ENCODE measurements around the gene CDH13. TPM values are rescaled to one million over a fixed set of nuclear protein-coding genes. Genes with fewer than 3 reads are reported as not detected.

The CDH13 gene
- total and polyA plus RNA-seq, 2 experiments from 2014 or later, result 1.6 to 4.4 TPM

DNA sequence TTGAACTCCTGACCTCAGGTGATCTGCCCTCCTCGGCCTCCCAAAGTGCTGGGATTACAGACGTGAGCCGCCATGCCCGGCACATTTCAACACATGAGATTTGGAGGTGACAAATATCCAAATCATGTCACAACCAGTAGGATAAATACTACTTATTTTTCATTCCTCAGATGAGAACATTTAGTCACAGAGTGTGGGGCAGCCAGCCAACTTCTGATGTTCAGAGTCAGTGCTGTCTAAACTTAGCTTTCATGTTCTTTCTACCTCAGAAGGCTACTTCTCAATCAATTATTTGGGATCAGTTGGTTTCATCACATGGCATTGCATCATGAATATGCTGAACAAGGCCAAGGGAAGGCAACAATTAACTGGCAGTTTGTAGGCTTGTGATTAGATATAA is 134.5 kb downstream of the CDH13 start:
- no peak for DNase-seq (ENCODE audit: low spot score)
- no peak overlapping the region for H3K27ac Mint-ChIP-seq

More for the DNA sequence above, 134.5 kb downstream of the CDH13 start:
- no peaks in the 10 kb centered on the region for H3F3A ChIP-seq (replicated peaks; ENCODE audit: low read depth)
- no peak for ATAC-seq
- Mint-ChIP-seq H3K36me3 (ENCODE audit: low read depth) (no peaks in the 10 kb centered on the region; the same call in 2 of the 3 replicates), H3K4me1 (peaks cover 16% of the 10 kb centered on the region), H3K27me3 (ENCODE audit: insufficient read depth, low read depth, poor library complexity) (peaks cover 3% of the 10 kb centered on the region), H3K9me3 (no peaks in the 10 kb centered on the region; the same call in 2 of the 3 replicates), H3K4me3 (no peak overlapping the region)
- H3K4me1 ChIP-seq (ENCODE audit: insufficient read depth), result peaks cover 10% of the 10 kb centered on the region
- no peaks in the 10 kb centered on the region for H3K27me3 ChIP-seq (ENCODE audit: insufficient read depth)
- H3K4me2 ChIP-seq, result no peak overlapping the region
- H3K36me3 ChIP-seq (ENCODE audit: insufficient read depth), result no peaks in the 10 kb centered on the region
- H3K79me2 ChIP-seq (replicated peaks; ENCODE audit: insufficient read depth), result no peaks in the 10 kb centered on the region
- TF ChIP-seq JUNB (IDR thresholded peaks at IDR 0.05; ENCODE audit: unreplicated experiment) (no peak), CREB1 (CRISPR knock-in tag; IDR thresholded peaks at IDR 0.05; ENCODE audit: low read depth) (no peak), NANOG (IDR thresholded peaks at IDR 0.05; ENCODE audit: borderline replicate concordance) (no peak), POLR2AphosphoS5 (IDR thresholded peaks at IDR 0.05; ENCODE audit: low read depth) (no peak), EZH2phosphoT487 (IDR thresholded peaks at IDR 0.05; ENCODE audit: unreplicated experiment) (no peak), EZH2 (IDR thresholded peaks at IDR 0.05; ENCODE audit: low read depth, unreplicated experiment) (no peak), STAT1 (IDR thresholded peaks at IDR 0.05; ENCODE audit: unreplicated experiment) (no peak), ZNF331 (CRISPR knock-in tag; IDR thresholded peaks at IDR 0.05; ENCODE audit: low read depth) (no peak), ZNF114 (CRISPR knock-in tag; IDR thresholded peaks at IDR 0.05) (no peak)
- TF ChIP-seq, protein P1, sequence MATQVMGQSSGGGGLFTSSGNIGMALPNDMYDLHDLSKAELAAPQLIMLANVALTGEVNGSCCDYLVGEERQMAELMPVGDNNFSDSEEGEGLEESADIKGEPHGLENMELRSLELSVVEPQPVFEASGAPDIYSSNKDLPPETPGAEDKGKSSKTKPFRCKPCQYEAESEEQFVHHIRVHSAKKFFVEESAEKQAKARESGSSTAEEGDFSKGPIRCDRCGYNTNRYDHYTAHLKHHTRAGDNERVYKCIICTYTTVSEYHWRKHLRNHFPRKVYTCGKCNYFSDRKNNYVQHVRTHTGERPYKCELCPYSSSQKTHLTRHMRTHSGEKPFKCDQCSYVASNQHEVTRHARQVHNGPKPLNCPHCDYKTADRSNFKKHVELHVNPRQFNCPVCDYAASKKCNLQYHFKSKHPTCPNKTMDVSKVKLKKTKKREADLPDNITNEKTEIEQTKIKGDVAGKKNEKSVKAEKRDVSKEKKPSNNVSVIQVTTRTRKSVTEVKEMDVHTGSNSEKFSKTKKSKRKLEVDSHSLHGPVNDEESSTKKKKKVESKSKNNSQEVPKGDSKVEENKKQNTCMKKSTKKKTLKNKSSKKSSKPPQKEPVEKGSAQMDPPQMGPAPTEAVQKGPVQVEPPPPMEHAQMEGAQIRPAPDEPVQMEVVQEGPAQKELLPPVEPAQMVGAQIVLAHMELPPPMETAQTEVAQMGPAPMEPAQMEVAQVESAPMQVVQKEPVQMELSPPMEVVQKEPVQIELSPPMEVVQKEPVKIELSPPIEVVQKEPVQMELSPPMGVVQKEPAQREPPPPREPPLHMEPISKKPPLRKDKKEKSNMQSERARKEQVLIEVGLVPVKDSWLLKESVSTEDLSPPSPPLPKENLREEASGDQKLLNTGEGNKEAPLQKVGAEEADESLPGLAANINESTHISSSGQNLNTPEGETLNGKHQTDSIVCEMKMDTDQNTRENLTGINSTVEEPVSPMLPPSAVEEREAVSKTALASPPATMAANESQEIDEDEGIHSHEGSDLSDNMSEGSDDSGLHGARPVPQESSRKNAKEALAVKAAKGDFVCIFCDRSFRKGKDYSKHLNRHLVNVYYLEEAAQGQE (IDR thresholded peaks at IDR 0.05; ENCODE audit: unreplicated experiment), result no peak
- TF ChIP-seq, protein P2, sequence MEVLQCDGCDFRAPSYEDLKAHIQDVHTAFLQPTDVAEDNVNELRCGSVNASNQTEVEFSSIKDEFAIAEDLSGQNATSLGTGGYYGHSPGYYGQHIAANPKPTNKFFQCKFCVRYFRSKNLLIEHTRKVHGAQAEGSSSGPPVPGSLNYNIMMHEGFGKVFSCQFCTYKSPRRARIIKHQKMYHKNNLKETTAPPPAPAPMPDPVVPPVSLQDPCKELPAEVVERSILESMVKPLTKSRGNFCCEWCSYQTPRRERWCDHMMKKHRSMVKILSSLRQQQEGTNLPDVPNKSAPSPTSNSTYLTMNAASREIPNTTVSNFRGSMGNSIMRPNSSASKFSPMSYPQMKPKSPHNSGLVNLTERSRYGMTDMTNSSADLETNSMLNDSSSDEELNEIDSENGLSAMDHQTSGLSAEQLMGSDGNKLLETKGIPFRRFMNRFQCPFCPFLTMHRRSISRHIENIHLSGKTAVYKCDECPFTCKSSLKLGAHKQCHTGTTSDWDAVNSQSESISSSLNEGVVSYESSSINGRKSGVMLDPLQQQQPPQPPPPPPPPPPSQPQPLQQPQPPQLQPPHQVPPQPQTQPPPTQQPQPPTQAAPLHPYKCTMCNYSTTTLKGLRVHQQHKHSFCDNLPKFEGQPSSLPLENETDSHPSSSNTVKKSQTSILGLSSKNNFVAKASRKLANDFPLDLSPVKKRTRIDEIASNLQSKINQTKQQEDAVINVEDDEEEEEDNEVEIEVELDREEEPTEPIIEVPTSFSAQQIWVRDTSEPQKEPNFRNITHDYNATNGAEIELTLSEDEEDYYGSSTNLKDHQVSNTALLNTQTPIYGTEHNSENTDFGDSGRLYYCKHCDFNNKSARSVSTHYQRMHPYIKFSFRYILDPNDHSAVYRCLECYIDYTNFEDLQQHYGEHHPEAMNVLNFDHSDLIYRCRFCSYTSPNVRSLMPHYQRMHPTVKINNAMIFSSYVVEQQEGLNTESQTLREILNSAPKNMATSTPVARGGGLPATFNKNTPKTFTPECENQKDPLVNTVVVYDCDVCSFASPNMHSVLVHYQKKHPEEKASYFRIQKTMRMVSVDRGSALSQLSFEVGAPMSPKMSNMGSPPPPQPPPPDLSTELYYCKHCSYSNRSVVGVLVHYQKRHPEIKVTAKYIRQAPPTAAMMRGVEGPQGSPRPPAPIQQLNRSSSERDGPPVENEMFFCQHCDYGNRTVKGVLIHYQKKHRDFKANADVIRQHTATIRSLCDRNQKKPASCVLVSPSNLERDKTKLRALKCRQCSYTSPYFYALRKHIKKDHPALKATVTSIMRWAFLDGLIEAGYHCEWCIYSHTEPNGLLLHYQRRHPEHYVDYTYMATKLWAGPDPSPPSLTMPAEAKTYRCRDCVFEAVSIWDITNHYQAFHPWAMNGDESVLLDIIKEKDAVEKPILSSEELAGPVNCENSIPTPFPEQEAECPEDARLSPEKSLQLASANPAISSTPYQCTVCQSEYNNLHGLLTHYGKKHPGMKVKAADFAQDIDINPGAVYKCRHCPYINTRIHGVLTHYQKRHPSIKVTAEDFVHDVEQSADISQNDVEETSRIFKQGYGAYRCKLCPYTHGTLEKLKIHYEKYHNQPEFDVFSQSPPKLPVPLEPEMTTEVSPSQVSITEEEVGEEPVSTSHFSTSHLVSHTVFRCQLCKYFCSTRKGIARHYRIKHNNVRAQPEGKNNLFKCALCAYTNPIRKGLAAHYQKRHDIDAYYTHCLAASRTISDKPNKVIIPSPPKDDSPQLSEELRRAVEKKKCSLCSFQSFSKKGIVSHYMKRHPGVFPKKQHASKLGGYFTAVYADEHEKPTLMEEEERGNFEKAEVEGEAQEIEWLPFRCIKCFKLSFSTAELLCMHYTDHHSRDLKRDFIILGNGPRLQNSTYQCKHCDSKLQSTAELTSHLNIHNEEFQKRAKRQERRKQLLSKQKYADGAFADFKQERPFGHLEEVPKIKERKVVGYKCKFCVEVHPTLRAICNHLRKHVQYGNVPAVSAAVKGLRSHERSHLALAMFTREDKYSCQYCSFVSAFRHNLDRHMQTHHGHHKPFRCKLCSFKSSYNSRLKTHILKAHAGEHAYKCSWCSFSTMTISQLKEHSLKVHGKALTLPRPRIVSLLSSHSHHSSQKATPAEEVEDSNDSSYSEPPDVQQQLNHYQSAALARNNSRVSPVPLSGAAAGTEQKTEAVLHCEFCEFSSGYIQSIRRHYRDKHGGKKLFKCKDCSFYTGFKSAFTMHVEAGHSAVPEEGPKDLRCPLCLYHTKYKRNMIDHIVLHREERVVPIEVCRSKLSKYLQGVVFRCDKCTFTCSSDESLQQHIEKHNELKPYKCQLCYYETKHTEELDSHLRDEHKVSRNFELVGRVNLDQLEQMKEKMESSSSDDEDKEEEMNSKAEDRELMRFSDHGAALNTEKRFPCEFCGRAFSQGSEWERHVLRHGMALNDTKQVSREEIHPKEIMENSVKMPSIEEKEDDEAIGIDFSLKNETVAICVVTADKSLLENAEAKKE (CRISPR knock-in tag; IDR thresholded peaks at IDR 0.05), result no peak
- TF ChIP-seq, protein P3, sequence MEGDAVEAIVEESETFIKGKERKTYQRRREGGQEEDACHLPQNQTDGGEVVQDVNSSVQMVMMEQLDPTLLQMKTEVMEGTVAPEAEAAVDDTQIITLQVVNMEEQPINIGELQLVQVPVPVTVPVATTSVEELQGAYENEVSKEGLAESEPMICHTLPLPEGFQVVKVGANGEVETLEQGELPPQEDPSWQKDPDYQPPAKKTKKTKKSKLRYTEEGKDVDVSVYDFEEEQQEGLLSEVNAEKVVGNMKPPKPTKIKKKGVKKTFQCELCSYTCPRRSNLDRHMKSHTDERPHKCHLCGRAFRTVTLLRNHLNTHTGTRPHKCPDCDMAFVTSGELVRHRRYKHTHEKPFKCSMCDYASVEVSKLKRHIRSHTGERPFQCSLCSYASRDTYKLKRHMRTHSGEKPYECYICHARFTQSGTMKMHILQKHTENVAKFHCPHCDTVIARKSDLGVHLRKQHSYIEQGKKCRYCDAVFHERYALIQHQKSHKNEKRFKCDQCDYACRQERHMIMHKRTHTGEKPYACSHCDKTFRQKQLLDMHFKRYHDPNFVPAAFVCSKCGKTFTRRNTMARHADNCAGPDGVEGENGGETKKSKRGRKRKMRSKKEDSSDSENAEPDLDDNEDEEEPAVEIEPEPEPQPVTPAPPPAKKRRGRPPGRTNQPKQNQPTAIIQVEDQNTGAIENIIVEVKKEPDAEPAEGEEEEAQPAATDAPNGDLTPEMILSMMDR (conservative IDR thresholded peaks at IDR 0.05; ENCODE audit: low read depth in 2 of 2), result no peak
- TF ChIP-seq, protein P4, sequence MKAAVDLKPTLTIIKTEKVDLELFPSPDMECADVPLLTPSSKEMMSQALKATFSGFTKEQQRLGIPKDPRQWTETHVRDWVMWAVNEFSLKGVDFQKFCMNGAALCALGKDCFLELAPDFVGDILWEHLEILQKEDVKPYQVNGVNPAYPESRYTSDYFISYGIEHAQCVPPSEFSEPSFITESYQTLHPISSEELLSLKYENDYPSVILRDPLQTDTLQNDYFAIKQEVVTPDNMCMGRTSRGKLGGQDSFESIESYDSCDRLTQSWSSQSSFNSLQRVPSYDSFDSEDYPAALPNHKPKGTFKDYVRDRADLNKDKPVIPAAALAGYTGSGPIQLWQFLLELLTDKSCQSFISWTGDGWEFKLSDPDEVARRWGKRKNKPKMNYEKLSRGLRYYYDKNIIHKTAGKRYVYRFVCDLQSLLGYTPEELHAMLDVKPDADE (IDR thresholded peaks at IDR 0.05), result no peak
- H3K27ac ChIP-seq (ENCODE audit: low read depth), result no peak overlapping the region
- H4K20me1 ChIP-seq (replicated peaks; ENCODE audit: insufficient read depth), result no peaks in the 10 kb centered on the region
- peaks cover 3% of the 10 kb centered on the region; the same call in 1 of the 2 replicates for H3K9me2 ChIP-seq (ENCODE audit: insufficient read depth)
- H2AFZ ChIP-seq, result no peak overlapping the region
- H3K4me3 ChIP-seq, result no peak overlapping the region

Data from GM23338 (cell line).